DMS 273 (cell line): ENCODE results near the gene TECPR2.
"Not testable (repeated sequence)": the region's sequence is repeated elsewhere in the genome, so short reads cannot be mapped to it uniquely, and the experiment has no call there.

Experiments used
- DNase-seq: peaks from one replicate; lab custom pipeline; 2025; ENCODE audit not compliant: unreplicated experiment; lab: John Stamatoyannopoulos, UW

TECPR2 gene

GRCh38 chr14:102330806-102331205 is 31.9 kb upstream of the TECPR2 start:
- no peak for DNase-seq

- no peak for DNase-seq
Observed at GRCh38 chr14:102333390-102333789, 29.4 kb upstream of the TECPR2 start.

GRCh38 chr14:102333795-102334705 is 28.7 kb upstream of the TECPR2 start:
- DNase-seq = no peak

GRCh38 chr14:102335163-102335562 is 27.6 kb upstream of the TECPR2 start:
- DNase-seq = no peak

GRCh38 chr14:102338724-102339123 is 24.0 kb upstream of the TECPR2 start:
- no peak for DNase-seq

GRCh38 chr14:102341566-102341965 is 21.2 kb upstream of the TECPR2 start:
- no peak for DNase-seq

- DNase-seq = no peak
Observed at GRCh38 chr14:102342238-102342637, 20.5 kb upstream of the TECPR2 start.

- DNase-seq = no peak
Observed at GRCh38 chr14:102344084-102344483, 18.7 kb upstream of the TECPR2 start.

- no peak for DNase-seq
Observed at GRCh38 chr14:102344485-102344884, 18.3 kb upstream of the TECPR2 start.

GRCh38 chr14:102345232-102345631 is 17.5 kb upstream of the TECPR2 start:
- no peak for DNase-seq

- DNase-seq = no peak
Observed at GRCh38 chr14:102346645-102347044, 16.1 kb upstream of the TECPR2 start.

- no peak for DNase-seq
Observed at GRCh38 chr14:102348376-102348775, 14.4 kb upstream of the TECPR2 start.

GRCh38 chr14:102351023-102351422 is 11.7 kb upstream of the TECPR2 start:
- DNase-seq = no peak

- not testable (repeated sequence) for DNase-seq
Observed at GRCh38 chr14:102351593-102351992, 11.1 kb upstream of the TECPR2 start.

GRCh38 chr14:102352213-102352612 is 10.5 kb upstream of the TECPR2 start:
- DNase-seq = no peak

- no peak for DNase-seq
Observed at GRCh38 chr14:102353126-102353619, 9.6 kb upstream of the TECPR2 start.

- DNase-seq = no peak
Observed at GRCh38 chr14:102356280-102356679, 6.5 kb upstream of the TECPR2 start.

GRCh38 chr14:102359341-102359740 is 3.4 kb upstream of the TECPR2 start:
- DNase-seq = no peak

- no peak for DNase-seq
Observed at GRCh38 chr14:102360388-102360787, 2.4 kb upstream of the TECPR2 start.

GRCh38 chr14:102362084-102362483 is 657 bp upstream of the TECPR2 start:
- DNase-seq = no peak

- DNase-seq = peak; percentile 82
Observed at GRCh38 chr14:102363182-102363943, 622 bp downstream of the TECPR2 start.

GRCh38 chr14:102370305-102370809 is 7.6 kb downstream of the TECPR2 start:
- no peak for DNase-seq
